GM18502 (cell line): Measurements from ENCODE around the gene SH3PXD2B.
"Not testable (repeated sequence)": the region's sequence is repeated elsewhere in the genome, so short reads cannot be mapped to it uniquely, and the experiment has no call there.

Experiments
- ATAC-seq: cut with Tn5 transposase; IDR thresholded peaks from one replicate; pipeline ENCODE4 v1.9.1; 2021; ENCODE audit warnings: mild to moderate bottlenecking; ENCODE audit not compliant: unreplicated experiment, poor library complexity

The SH3PXD2B gene

DNA sequence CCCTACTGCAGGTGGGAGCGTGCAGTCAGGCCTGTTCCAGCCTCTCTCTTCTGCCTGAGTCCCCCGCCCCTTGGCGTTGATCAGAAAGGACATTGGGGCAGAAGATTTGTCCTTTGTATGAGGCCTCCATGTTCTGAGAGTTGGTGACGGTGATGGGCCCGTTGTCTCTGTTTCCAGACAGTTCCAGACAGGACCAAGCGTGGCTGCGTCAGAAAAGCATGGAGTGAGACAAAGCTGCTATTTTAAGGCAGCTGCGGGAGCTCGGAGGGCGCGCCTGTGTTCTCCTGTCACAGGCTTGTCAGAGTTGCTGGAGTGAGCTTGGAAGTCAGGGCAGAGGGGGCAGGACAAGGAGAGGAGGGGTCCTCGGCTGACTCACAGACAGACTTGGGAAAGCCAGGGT, 32.1 kb upstream of the SH3PXD2B start:
- no peak for ATAC-seq

- ATAC-seq: no peak
Measured at GRCh38 chr5:172485511-172486202, 31.3 kb upstream of the SH3PXD2B start.

DNA sequence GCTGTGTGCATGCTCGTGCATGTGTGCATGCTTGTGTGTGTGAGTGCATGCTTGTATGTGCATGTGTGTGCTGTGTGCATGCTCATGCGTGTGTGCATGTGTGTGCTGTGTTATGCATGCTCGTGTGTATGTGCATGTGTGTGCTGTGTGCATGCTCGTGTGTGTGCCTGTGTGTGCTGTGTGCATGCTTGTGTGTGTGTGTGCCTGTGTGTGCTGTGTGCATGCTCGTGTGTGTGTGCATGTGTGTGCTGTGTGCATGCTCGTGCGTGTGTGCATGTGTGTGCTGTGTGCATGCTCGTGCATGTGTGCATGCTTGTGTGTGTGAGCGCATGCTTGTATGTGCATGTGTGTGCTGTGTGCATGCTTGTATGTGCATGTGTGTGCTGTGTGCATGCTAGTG, 30.3 kb upstream of the SH3PXD2B start:
- ATAC-seq: no peak

DNA sequence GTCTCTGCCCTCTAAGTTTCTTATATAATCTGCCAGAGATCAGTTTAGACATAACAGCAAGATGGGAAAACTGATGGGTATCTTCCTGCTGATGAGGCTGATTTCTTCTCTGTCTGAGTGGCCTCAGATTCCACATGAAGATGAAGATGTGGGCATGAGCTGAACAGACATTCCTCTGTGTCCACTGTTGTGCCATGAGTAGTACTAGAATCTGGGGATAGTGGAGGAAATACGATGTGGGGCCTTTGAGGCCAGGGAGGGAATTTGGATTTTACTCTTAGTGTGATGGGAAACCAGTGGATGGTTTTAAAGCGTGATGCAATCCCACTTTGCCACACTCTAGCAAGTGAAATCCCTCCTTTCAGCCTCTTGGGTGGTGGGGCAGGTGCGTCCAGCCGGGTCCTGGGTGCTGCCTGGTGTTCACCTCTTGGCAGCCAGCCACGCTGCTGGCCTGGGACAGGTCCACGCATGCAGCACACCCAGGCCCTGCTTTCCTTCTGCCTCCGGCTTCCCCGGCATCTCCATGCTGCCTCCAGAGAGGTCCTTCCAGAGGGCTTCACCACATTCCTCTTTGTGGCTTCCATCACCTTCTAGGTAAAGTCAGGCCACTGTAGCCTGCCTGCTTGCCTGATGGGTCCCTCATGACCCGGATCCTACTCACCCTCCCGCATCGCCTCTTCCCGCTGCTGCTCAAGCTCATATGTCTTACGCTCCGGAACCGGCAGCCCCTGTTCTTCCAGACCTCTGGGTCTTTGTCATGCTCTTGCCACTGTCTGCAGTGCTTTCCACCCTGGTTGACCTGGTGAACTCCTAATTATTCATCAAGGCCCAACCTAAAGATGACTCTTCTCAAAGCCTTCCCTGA, 28.1 kb upstream of the SH3PXD2B start:
- ATAC-seq: no peak

GRCh38 chr5:172481011-172481800, 26.9 kb upstream of the SH3PXD2B start:
- no peak for ATAC-seq

DNA sequence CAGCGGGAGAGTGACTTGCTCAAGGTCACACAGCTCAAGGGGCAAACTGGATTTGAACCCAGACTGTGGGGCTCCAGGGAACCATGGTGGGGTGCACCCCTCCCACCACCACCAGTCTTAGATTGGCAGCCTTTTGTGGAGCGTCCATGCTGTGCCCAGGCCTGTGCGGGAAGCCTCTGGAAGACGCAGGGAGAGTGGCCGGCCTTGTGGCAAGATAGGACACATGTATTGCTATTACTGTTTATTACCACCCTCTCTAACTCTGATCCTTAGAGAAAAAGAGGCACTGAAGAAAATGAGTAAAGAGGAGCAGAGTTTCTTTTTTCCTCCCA, 25.4 kb upstream of the SH3PXD2B start:
- ATAC-seq: no peak

- no peak for ATAC-seq
Measured at GRCh38 chr5:172479034-172479783, 24.9 kb upstream of the SH3PXD2B start.

DNA sequence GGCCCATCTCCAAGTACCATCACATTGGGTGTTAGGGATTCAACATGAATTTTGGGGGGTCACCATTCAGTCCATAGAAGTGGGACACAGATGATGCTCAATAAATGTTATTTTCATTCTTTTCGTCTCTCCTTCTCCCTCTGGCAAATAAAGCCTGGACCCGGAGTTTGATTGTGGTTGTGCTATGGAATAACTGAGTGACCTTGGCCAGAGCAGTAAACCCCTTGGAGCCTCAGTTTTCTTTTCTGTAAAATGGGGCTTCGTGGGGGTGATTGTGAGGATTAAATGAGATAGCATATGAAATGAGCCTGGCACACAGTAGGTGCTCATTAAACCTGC, 24.3 kb upstream of the SH3PXD2B start:
- not testable (repeated sequence) for ATAC-seq

DNA sequence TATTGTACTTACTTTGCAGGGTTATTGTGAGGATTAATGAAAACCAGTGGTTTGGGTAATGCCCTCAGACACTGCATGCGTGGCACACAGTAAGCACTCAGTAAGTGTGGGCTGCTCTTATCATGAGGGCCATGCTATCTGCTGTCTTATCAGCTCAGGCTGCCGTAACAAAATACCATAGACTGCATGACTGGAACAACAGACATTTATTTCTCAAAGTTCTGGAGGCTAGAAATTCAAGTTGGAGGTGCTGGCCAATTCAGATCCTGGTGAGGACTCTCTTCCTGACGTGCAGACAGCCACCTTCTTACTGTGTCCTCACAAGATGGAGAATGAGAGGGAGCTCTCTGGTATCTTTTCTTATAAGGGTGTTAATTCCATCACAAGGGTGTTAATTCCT, 23.9 kb upstream of the SH3PXD2B start:
- ATAC-seq: no peak

GRCh38 chr5:172477466-172477865, 23.1 kb upstream of the SH3PXD2B start:
- no peak for ATAC-seq

- no peak for ATAC-seq
Measured at GRCh38 chr5:172474293-172474692, 20.0 kb upstream of the SH3PXD2B start.

- no peak for ATAC-seq
Measured at GRCh38 chr5:172473427-172473826, 19.1 kb upstream of the SH3PXD2B start.

- ATAC-seq: no peak
Measured at GRCh38 chr5:172469697-172470096, 15.4 kb upstream of the SH3PXD2B start.

DNA sequence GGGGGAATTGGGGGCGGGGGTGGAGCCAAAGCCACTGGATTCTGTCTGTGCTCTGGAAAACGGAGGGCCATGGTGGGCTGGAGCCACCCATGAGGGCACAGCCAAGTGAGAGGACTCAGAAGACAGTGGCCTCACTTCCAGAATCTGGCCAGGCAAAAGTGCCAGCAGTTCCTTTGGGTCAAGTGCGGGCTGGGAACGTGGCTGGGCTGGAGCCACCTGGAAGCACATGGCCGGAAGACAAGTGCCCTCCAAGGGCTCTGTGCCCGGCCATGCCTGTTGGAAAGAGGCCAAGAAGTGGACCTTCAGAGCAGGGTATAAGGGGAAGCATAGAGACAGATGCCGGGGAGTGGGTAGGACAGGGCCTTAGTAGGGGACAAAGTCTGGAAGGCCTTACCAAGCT, 11.7 kb upstream of the SH3PXD2B start:
- no peak for ATAC-seq

GRCh38 chr5:172463031-172463430, 8.7 kb upstream of the SH3PXD2B start:
- no peak for ATAC-seq

DNA sequence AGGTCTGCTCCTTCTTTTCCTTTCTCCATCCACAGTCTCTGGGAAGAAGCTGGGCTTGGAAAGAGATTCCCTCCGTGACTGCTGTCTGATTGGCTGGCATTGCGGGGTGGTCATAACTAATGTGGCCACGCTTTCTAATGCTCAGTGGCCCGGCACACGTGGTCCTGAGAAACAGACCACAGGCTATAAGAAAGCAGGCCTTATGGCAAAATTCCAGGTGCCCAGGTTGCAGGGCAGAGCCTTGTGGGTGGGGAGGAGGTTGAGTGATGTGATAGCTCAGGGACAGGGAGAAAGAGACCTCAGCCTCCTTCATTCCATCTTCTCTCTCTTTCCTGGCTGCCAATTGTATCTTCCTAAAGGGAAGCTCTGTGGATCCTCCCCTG, 5.4 kb upstream of the SH3PXD2B start:
- ATAC-seq: no peak

DNA sequence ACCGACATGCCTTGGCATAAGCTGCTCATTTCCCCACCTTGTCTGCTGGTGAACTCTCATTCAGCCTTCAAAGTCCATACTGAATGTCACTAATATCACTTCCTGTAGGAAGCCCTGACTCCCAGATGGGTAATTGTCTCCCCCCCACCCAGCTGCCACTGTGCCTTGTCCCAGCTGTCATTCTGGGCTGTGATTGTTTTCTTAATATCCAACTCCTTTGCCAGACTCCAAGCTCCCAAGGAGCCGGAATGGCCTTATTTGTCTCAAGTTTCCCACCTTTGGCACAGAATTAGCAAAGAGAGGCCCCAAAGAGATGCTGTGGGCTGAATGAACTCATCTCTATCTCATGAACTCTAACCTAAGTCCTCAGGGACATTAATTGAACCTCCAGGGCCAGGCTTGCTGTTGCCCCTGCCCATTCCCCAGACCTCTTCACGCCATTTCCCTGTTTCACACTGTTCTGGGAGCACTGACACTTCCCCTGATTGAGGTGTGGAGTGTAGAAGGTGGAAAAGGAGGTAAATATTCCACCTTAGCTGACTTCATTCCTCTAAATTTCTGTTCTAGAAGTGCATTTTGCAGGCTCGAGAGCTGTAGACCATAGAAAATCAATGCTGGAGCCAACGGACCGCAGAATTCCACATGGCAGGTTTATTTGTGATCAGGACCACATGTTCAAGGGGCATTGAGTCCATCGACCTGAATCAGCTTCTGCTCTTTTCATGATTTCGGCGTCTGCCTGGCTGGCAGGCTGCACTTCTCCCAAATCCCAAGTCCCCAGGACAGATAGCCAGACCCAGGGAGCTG, 4.9 kb upstream of the SH3PXD2B start:
- ATAC-seq: no peak

DNA sequence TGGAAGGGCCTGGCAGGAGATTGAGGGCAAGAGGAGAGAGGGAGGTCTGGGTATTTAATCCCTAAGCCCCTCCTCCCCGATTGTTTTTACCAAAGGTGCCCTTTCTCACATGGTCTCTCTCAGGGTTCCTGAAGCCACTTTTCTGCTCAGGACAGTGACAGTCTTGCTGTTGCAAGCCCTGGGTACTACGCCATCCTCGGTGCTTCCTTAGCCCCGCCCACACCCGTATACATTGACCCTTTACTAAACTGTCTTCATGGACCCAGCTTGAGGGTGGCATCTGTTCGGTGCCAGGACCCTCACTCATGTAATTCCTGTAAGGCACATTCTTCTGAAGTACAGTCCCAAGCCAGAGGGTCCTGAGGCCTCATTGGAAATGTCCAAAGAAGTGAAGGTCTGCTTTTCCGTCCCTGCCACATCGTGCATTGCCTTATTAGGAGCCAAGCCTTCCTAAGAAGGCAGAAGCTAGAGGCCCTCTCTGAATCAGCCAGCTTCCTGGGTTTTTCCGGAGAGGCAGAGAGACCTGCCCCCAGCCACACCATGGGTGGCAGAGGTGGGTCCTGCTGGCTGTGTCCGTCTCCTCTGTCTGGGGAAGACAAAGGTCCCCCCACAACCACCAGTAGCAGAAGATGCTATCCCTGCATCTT, 1.9 kb upstream of the SH3PXD2B start:
- no peak for ATAC-seq

DNA sequence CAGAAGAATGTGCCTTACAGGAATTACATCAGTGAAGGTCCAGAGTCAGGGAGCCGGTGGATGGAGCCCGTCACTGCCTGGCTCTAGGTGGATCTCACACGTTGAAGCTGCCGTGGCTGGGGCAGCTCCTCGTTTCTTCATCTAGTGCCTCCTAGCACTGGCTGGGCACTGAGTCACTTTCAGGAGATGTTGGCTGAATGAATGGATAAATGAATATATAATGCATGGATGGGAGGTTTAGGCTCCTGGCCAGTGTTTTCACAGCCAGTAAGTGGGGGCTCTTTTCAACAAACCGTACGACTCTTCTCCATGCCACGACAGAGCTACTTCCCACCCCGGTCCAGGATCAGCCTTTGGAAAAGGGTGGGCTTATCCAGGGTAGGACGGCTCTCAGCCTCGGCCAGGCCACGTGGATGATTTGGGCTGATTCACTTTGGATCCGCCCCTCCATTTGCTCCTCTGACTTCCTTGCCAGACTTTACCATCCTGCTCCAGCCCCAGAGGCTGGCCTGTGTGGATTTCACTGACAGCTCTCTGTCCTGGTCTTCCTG, 1.3 kb upstream of the SH3PXD2B start:
- ATAC-seq: no peak
